Measurements from ENCODE around the gene RASGRP2. TPM values are rescaled to one million over a fixed set of nuclear protein-coding genes. Genes with fewer than 3 reads are reported as not detected.

RASGRP2 gene
- total RNA-seq, 1 experiment from 2014 or later = 26.9 TPM

- Histone ChIP-seq H3K56ac (ENCODE audit: insufficient read length, low read depth, low read length) (no peak within 1 kb of the TSS), H4K91ac (ENCODE audit: insufficient read length, low read depth, low read length) (no peak within 1 kb of the TSS), H2AFZ (ENCODE audit: low read length) (no peak within 1 kb of the TSS), H2BK12ac (ENCODE audit: insufficient read length, low read depth, low read length) (no peak within 1 kb of the TSS), H2AK5ac (ENCODE audit: insufficient read length, low read length) (no peak within 1 kb of the TSS), H2BK120ac (ENCODE audit: low read depth, low read length, poor library complexity, severe bottlenecking) (no peak within 1 kb of the TSS), H3K4me2 (ENCODE audit: insufficient read depth, insufficient read length, low read length) (no peak within 1 kb of the TSS), H3K23ac (ENCODE audit: insufficient read length, low read depth, low read length) (no peak within 1 kb of the TSS), H3T11ph (ENCODE audit: low read length) (no peak within 1 kb of the TSS), H4K20me1 (ENCODE audit: control insufficient read depth, insufficient read depth, insufficient read length) (no peaks in the 10 kb centered on the region), H3K4me1 (ENCODE audit: insufficient read depth, low read length) (peaks cover 4% of the 10 kb centered on the region; the same call in 1 of the 2 replicates), H3K9ac (ENCODE audit: extremely low read depth, insufficient read length, low read length) (no peak within 1 kb of the TSS), H3K79me2 (ENCODE audit: insufficient read depth, low read length) (no peaks in the 10 kb centered on the region), H2BK5ac (ENCODE audit: insufficient read length, low read length) (no peak within 1 kb of the TSS), H4K5ac (ENCODE audit: insufficient read length, low read depth, low read length) (no peak within 1 kb of the TSS), H3K18ac (ENCODE audit: insufficient read length, low read depth, low read length) (no peak within 1 kb of the TSS), H3K79me1 (ENCODE audit: insufficient read depth, low read depth, low read length, poor library complexity, severe bottlenecking) (no peaks in the 10 kb centered on the region), H4K8ac (replicated peaks; ENCODE audit: insufficient read length, low read depth, low read length) (no peak within 1 kb of the TSS), H3K4ac (ENCODE audit: low read depth, low read length) (no peak within 1 kb of the TSS), H3K9me3 (ENCODE audit: control insufficient read depth, low read depth, low read length) (no peaks in the 10 kb centered on the region), H3K23me2 (ENCODE audit: insufficient read length, low read depth, low read length, poor library complexity, severe bottlenecking) (no peaks in the 10 kb centered on the region), H2BK20ac (ENCODE audit: low read depth, low read length, poor library complexity, severe bottlenecking) (no peak within 1 kb of the TSS), H3K27ac (ENCODE audit: insufficient read length, low read depth, low read length) (no peak within 1 kb of the TSS), H3K14ac (ENCODE audit: insufficient read depth, low read length) (no peak within 1 kb of the TSS), H3K27me3 (ENCODE audit: insufficient read depth, low read length) (no peaks in the 10 kb centered on the region), H2BK15ac (ENCODE audit: low read depth, low read length) (no peak within 1 kb of the TSS)
- TF ChIP-seq CTCF (conservative IDR thresholded peaks at IDR 0.05) = no peak
- Mint-ChIP-seq H3K9me3 (no peaks in the 10 kb centered on the region; a peak in 1 of 5 replicates), H3K27ac (peak within 1 kb of the TSS; percentile 91 to 97 (median 96); a peak in 6 of 7 replicates), H3K4me3 (peak within 1 kb of the TSS in 1 of 2 experiments; percentile 64; a peak in 4 of 5 replicates), H3K27me3 (ENCODE audit: low read depth) (no peaks in the 10 kb centered on the region; the same call in 1 of the 2 replicates), H3K36me3 (ENCODE audit: insufficient read depth in 1 of 3, low read depth in 3 of 3) (peaks cover 10 to 30% (median 23%) of the 10 kb centered on the region in 3 experiments; a peak in 6 of 7 replicates), H3K4me1 (peaks cover 57 to 69% of the 10 kb centered on the region in 2 experiments)
- no CpG with 5 or more reads among the region's 24 CpGs for WGBS (ENCODE audit: extremely low coverage, insufficient read length, low lambda C conversion rate)
- peak; percentile 91 for DNase-seq
These were observed 16.1 kb upstream of the RASGRP2 start, which contains the start of gene PYGM for GRCh38 chr11:64759722-64760719. TSS of gene PYGM (minus strand) at chr11:64759974. CDS start at chr11:64759898, 76 bp downstream.
